ENCODE measurements around the gene CTSO.

CTSO gene, protein sequence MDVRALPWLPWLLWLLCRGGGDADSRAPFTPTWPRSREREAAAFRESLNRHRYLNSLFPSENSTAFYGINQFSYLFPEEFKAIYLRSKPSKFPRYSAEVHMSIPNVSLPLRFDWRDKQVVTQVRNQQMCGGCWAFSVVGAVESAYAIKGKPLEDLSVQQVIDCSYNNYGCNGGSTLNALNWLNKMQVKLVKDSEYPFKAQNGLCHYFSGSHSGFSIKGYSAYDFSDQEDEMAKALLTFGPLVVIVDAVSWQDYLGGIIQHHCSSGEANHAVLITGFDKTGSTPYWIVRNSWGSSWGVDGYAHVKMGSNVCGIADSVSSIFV

DNA sequence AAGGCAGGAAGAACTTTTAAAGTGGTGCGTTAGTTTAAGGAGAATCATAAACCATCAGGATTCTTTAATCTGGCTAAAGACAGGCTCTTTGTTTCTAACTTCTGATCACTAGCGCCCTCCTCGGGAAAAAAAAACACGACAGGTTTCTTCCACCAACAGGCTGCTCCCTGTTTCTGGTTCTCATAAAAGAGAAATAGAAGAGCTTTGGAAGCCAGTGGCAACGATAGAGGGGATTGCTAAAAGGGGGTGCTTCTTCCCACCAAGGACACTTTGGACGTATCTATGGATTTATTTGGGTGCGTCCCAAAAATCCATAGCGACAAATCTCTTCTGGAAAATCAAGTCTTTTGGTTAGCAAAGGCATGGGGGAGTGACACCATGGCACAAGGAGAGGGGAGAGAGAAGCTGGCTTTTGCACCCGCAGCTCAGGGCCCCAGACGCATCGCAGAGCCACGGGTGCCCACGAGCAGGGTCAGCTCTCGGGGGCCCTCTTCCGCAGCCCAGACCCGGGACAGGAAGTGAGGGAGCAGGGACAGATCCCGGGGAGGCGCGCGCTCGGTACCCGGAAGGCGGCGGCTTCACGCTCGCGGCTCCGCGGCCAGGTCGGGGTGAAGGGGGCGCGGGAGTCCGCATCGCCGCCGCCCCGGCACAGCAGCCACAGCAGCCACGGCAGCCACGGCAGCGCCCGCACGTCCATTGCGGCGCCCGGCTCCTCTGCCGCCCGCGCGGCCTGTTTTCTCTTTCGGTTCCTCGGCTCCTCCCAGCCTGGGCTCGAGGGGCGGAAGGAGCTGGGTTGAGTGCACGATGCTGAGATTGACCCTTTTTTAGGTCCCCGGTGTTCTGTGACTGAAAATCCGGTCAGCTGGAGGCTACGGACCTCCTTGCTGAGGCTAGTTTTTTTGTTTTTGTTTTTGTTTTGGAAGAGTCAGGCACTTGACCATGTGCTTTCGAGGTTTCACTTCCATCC, at the start of gene CTSO:
Gene CTSO (minus strand): TSS at position 716 of the 967 bp plus-strand sequence. CDS start 19 bp downstream, at position 697.
- H3K27ac ChIP-seq (ENCODE audit: poor library complexity, severe bottlenecking), result peak within 1 kb of the TSS; percentile 49
- H3K9me3 ChIP-seq (ENCODE audit: severe bottlenecking), result no peaks in the 10 kb centered on the region
- H3K36me3 ChIP-seq (ENCODE audit: low read depth), result no peaks in the 10 kb centered on the region

DNA sequence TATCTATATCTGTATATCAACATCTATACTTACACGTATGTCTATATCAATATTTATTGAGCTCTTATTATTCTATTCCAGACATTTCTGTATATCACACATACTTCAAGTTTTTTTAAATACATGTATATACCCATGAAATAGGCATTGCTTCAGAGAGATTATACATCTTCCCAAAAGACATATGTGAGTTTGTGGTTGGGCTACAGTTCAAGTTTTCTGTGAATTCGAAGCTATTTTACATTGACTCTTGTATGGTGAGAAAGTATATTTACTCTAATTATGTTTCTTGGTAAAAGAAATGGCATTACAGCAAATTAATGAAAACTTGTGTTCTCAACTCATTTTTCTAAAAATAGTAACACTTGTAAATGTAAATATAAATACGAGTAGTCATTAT, 46.8 kb upstream of the CTSO start:
- Histone ChIP-seq H3K36me3 (ENCODE audit: low read depth) (no peaks in the 10 kb centered on the region), H3K27me3 (ENCODE audit: insufficient read depth, poor library complexity, severe bottlenecking) (no peaks in the 10 kb centered on the region)

More for the DNA sequence above, at the start of gene CTSO:
- peaks cover 10% of the 10 kb centered on the region for H3K4me1 ChIP-seq (ENCODE audit: insufficient read depth, poor library complexity, severe bottlenecking)
- H3K4me3 ChIP-seq (ENCODE audit: severe bottlenecking), result peak within 1 kb of the TSS; percentile 71
- peak; percentile 92 for ATAC-seq (ENCODE audit: low read depth)
- peak; percentile 61 for DNase-seq (ENCODE audit: low spot score)
- TF ChIP-seq, protein P1, sequence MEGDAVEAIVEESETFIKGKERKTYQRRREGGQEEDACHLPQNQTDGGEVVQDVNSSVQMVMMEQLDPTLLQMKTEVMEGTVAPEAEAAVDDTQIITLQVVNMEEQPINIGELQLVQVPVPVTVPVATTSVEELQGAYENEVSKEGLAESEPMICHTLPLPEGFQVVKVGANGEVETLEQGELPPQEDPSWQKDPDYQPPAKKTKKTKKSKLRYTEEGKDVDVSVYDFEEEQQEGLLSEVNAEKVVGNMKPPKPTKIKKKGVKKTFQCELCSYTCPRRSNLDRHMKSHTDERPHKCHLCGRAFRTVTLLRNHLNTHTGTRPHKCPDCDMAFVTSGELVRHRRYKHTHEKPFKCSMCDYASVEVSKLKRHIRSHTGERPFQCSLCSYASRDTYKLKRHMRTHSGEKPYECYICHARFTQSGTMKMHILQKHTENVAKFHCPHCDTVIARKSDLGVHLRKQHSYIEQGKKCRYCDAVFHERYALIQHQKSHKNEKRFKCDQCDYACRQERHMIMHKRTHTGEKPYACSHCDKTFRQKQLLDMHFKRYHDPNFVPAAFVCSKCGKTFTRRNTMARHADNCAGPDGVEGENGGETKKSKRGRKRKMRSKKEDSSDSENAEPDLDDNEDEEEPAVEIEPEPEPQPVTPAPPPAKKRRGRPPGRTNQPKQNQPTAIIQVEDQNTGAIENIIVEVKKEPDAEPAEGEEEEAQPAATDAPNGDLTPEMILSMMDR (IDR thresholded peaks at IDR 0.05; ENCODE audit: poor library complexity, severe bottlenecking), result peak; percentile 73
- H3K27me3 ChIP-seq (ENCODE audit: insufficient read depth, poor library complexity, severe bottlenecking), result no peaks in the 10 kb centered on the region

DNA sequence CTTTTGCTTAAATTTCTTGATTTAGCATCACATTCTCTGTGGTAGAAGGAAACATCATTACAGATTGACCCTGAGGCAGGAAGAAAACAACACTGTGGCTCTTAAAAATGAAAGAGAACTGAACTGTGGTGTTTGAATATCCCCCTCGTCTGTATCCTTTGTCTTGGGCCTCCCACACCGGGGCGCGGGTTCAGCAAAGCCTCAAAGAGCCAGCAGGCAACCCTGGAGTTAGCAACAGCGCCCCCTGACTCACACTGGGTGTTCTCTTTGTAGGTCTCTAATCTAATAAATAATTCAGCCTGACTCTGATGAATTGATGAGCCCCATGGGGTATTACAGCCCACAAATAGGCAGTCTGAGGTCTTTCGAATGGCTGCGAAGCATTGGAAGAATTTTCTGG, 46.1 kb upstream of the CTSO start:
- Histone ChIP-seq H3K4me1 (ENCODE audit: insufficient read depth, poor library complexity, severe bottlenecking) (no peaks in the 10 kb centered on the region), H3K4me3 (ENCODE audit: severe bottlenecking) (no peak overlapping the region), H3K27ac (ENCODE audit: poor library complexity, severe bottlenecking) (no peak overlapping the region), H3K27me3 (ENCODE audit: insufficient read depth, poor library complexity, severe bottlenecking) (no peaks in the 10 kb centered on the region), H3K36me3 (ENCODE audit: low read depth) (no peaks in the 10 kb centered on the region), H3K9me3 (ENCODE audit: severe bottlenecking) (no peaks in the 10 kb centered on the region)
- DNase-seq (ENCODE audit: low spot score), result no peak
- TF ChIP-seq, protein P1 (IDR thresholded peaks at IDR 0.05; ENCODE audit: poor library complexity, severe bottlenecking), result no peak
- no peak for ATAC-seq (ENCODE audit: low read depth)

More for the DNA sequence above, 46.8 kb upstream of the CTSO start:
- TF ChIP-seq, protein P1 (IDR thresholded peaks at IDR 0.05; ENCODE audit: poor library complexity, severe bottlenecking), result no peak
- DNase-seq (ENCODE audit: low spot score) (no peak), ATAC-seq (ENCODE audit: low read depth) (no peak)
- no peak overlapping the region for H3K27ac ChIP-seq (ENCODE audit: poor library complexity, severe bottlenecking)
- H3K4me3 ChIP-seq (ENCODE audit: severe bottlenecking), result no peak overlapping the region
- no peaks in the 10 kb centered on the region for H3K9me3 ChIP-seq (ENCODE audit: severe bottlenecking)
- H3K4me1 ChIP-seq (ENCODE audit: insufficient read depth, poor library complexity, severe bottlenecking), result no peaks in the 10 kb centered on the region

DNA sequence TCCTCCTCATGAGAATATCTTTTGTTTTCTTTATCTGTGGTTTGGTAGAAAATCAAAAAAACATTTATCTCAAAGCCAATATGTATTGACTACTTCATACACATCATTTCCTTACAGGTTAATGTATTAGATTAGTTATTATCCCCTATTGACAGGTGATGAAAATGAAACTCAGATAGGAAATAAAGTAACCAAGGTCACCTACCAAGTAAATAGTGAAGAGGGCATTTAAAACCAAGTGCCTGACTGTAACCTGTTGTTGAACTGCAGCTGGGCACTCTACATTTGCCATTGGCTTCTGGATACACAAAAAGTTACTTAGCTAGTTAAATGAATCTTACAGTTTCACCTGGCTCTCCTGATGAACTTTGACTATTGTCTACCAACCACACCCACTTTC, 41.4 kb upstream of the CTSO start:
- Histone ChIP-seq H3K9me3 (ENCODE audit: severe bottlenecking) (no peaks in the 10 kb centered on the region), H3K27me3 (ENCODE audit: insufficient read depth, poor library complexity, severe bottlenecking) (no peaks in the 10 kb centered on the region), H3K4me1 (ENCODE audit: insufficient read depth, poor library complexity, severe bottlenecking) (no peaks in the 10 kb centered on the region), H3K36me3 (ENCODE audit: low read depth) (no peaks in the 10 kb centered on the region), H3K4me3 (ENCODE audit: severe bottlenecking) (no peak overlapping the region), H3K27ac (ENCODE audit: poor library complexity, severe bottlenecking) (no peak overlapping the region)
- TF ChIP-seq, protein P1 (IDR thresholded peaks at IDR 0.05; ENCODE audit: poor library complexity, severe bottlenecking), result no peak
- no peak for ATAC-seq (ENCODE audit: low read depth)
- no peak for DNase-seq (ENCODE audit: low spot score)
